ENCODE results near the gene YAP1.

DNA sequence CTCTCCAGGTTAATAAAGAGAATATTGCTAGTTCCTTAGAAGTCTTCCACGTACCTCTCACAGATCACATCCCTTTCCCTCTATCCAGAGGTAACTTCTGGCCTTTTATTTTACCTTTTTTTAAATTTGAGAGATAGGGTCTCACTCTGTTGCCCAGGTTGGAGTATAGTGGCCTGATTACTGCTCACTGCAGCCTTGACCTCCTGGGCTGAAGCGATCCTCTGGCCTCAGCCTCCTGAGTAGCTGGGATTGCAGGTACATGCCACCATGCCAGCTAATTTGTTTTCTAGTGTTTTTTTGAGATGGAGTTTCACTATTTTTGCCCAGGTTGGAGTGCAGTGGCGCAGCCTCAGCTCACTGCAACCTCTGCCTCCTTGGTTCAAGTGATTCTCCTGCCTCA, 24.4 kb downstream of the YAP1 start:
- TF ChIP-seq, protein P1, sequence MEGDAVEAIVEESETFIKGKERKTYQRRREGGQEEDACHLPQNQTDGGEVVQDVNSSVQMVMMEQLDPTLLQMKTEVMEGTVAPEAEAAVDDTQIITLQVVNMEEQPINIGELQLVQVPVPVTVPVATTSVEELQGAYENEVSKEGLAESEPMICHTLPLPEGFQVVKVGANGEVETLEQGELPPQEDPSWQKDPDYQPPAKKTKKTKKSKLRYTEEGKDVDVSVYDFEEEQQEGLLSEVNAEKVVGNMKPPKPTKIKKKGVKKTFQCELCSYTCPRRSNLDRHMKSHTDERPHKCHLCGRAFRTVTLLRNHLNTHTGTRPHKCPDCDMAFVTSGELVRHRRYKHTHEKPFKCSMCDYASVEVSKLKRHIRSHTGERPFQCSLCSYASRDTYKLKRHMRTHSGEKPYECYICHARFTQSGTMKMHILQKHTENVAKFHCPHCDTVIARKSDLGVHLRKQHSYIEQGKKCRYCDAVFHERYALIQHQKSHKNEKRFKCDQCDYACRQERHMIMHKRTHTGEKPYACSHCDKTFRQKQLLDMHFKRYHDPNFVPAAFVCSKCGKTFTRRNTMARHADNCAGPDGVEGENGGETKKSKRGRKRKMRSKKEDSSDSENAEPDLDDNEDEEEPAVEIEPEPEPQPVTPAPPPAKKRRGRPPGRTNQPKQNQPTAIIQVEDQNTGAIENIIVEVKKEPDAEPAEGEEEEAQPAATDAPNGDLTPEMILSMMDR (conservative IDR thresholded peaks at IDR 0.05; ENCODE audit: low read length) = no peak
- no peak for TF ChIP-seq EZH2phosphoT487 (IDR thresholded peaks at IDR 0.05; ENCODE audit: borderline replicate concordance, low read depth, low read length)

All from OCI-LY7 (cell line).